OCI-LY7 (cell line): ENCODE data around the gene GXYLT2.

ENCODE experiments used
- CTCF ChIP-seq: fragments of 200-600 bp; sonication (generic); conservative IDR thresholded peaks from 2 replicates; pipeline ENCODE4 v1.5.1; 2014; ENCODE audit warnings: mild to moderate bottlenecking, antibody characterized with exemption, low read length, moderate library complexity, mixed read lengths
- EZH2phosphoT487 ChIP-seq: fragments of 200-600 bp; sonication (generic); IDR thresholded peaks from 2 replicates; pipeline ENCODE4 v1.6.1; 2018; ENCODE audit warnings: low read depth, borderline replicate concordance, mild to moderate bottlenecking, mixed run types, antibody characterized with exemption, low read length, moderate library complexity, mixed read lengths

DNA sequence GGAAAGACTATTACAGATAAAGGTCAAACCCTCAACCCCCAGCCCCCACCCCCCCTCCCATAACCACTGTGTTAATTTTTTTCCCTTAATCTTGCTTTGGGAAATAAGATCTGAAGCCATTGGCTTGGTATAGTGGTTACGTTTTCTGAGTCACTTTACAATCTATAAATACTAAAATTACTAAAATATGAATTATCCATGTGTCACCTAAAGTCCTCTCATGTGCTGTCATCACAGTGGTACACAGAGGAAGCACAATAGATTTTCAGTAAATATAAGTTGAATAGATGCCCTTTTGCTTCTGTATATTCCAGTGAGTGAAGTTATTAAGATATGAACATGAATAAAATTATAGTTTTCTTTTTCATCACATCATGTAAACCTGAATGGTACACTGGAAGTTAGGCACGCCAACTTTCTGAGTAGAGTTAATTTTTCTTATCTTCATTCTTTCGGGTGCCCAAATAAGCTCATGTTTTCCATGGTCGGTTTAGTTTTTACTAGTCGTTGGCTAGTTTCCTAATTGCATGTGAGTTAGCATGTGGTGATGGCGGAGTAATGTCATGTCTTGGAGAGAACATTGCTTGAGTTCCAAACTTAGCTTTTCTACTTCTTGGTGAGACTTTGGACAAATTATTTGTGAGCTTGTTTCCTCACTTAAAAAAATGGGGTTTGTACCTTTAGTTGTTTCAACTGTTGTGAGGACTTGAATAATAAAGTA is 120.3 kb downstream of the GXYLT2 start:
- TF ChIP-seq CTCF (no peak), EZH2phosphoT487 (no peak)
